ENCODE measurements around the gene GPR152.
"Not testable (repeated sequence)": the region's sequence is repeated elsewhere in the genome, so short reads cannot be mapped to it uniquely, and the experiment has no call there.

GPR152 gene

GRCh38 chr11:67408437-67409200 is 43.9 kb downstream of the GPR152 start:
- no peak for DNase-seq

- DNase-seq, result no peak
These were observed 44.8 kb downstream of the GPR152 start for GRCh38 chr11:67407688-67408163.

DNA sequence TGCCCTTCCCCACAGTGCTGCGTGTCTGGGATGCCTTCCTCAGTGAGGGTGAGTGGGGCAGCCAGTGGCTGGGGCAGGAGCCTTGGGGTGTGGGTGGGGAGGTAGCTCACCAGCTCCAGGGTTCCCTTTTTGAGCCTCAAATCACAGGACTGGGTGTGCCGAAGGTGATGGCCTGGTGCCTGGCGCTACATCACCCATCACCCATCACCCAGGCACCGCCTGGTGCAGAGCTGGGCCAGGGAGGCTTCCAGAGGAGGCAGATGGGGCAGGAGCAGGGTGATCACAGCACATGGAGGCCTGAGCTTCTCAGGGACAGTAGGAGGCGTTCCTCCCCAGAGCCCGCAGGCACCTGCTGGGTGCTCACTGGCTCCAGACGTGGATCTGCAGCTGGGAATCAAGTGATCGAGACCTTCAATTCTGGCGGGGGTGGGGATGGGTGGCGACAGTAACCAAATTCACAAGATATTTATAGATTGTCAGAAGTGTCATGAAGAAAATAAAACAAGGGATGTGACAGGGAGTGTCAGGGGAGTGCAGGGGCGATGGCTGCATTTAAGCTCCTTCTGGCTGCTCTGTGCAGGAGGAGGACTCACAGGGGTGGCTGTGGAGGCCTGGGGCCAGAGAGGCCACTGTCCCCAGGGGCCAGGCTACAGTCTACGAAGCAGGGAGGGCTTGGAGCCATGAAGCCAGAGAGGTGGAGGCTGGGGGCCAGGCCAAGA is 45.4 kb downstream of the GPR152 start:
- peak in 1 of 2 donors; percentile 35 for DNase-seq

DNA sequence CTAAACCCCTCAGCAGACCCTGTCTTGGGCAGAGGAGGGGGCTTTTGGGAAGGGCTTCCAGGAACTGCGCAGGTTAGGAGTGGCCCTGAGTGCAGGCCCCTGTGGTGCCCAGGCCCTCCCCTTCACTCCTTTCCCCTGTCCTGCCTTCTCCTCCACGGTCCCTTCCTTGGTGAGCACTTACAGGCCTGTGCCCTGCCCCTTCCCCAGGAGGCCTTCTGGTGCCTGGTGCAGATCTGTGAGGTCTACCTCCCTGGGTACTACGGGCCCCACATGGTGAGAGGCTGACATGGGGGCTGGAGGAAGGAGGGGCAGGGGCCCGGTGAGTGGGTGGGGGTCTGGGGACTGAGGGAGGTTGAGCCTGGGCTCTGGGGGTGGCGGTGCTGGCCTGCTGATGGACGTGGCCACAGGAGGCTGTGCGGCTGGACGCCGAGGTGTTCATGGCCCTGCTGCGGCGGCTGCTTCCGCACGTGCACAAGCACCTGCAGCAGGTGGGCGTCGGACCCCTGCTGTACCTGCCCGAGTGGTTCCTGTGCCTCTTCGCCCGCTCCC is 46.0 kb downstream of the GPR152 start:
- no peak for DNase-seq

DNA sequence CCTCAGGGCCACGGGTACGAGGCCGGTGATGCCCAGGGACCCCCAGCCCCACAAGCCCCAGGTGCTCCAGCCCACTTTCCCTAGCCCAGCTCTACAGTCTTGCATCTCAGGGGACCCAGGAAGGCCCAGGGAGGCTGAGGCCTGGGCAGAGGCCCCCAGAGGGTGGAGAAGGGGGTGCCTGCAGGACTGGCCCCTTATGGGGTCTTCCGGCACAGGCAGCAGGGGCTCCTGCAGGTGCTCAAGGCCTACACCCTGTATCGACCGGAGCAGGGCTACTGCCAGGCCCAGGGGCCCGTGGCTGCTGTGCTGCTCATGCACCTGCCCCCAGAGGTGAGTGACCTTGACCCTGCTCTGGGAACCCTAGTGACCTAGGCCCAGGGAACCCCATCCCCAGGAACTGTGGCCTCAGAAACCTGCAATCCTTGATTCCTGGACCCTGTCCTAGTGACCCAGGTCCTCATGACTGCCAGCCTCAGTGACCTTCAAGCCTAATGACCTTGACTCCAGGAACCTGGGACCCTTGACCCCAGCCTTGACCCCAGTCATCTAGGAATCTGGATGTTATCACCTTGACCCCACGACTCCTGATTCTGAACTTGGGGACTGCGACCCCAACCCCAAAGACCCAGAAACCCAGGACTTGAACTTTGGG is 46.7 kb downstream of the GPR152 start:
- no peak for DNase-seq

- no peak for DNase-seq
These were observed 47.3 kb downstream of the GPR152 start for GRCh38 chr11:67405196-67405567.

DNA sequence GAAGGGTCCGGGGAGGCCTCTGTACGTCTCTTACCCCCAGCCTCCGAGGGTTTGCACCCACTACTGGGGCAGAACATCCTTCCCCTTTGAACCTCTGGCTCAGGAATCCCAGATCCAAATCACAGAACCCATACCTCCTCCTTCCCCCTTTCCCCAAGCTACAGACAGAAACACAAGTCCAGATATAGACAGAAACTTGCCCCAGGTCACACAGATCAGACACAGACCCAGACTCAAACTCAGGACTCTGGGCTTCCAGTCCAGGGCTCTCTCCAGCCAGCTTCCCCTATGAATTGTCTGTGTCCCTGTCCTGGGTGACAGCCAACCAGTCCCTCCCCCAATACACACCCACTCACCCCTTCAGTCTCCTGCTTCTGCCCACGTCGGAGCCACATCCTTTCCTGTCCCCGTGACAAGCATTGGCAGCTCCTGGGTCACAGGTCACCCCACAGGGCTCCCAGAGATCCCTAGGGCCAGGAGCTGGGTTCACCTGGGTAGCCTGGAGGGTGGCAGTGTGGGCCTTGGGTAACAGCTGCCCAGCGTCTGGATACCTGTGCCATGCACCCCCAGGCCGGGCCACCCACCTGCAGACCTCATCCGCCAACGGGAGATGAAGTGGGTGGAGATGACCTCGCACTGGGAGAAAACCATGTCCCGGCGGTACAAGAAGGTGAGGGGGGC is 47.9 kb downstream of the GPR152 start:
- DNase-seq, result peak; percentile 85 to 91

DNA sequence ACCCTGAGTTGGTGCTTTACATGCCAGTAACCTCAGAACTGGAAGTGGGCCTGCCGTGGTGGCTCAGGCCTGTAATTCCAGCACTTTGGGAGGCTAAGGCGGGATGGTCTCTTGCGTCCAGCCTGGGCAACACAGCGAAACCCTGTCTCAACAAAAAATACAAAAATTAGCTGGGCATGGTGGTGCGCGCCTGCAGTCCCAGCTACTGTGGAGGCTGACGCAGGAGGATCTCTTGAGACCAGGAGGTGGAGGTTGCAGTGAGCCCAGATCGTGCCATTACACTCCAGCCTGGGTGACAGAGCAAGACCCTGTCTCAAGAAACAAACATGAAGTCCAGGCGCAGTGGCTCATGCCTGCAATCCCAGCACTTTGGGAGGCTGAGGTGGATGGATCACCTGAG is 49.4 kb downstream of the GPR152 start:
- DNase-seq, result not testable (repeated sequence)

GRCh38 chr11:67402192-67402839 is 50.2 kb downstream of the GPR152 start:
- not testable (repeated sequence) for DNase-seq

DNA sequence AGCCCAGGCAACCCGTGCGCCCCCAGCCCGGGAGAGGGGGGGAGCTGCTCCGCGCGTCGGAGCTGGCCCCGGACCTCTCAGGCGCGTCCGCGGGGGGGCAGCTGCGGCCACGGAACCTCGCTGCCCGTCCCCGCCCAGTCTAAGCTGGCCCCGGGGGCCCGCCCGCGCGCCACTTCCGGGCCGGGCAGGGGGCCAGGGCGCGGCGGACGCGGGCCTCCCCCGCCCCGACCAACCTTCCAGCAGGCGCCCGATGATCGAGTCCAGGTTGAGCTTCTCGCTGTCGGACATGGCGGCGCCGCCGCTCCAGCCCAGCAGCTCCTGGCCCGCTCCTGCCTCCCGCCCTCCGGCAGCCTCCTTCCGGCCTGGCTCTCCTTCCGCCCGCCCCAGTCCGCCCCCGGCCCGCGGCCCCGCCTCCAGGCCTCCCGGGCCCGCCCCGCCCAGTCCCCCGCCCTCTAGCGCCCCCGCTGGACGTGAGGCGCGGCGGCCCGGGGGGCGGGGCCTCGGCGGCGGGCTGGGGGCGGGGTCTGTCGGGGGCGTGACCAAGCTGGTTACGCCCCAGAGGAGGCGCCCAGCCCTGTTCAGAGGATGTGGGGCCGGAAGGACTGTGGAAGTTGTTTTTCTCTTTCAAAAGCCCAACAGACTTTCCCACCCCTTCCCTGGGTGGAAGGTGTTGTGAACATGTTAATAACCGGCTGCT is 50.9 kb downstream of the GPR152 start, which contains the start of gene PPP1CA:
PPP1CA (minus strand) TSS at position 364 of the 697 bp plus-strand sequence; CDS start at position 288, 76 bp downstream.
- peak; percentile 87 to 91 for DNase-seq

All from inflammatory macrophage (primary cell).